ENCODE measurements around the gene WNK4.

Gene WNK4

DNA sequence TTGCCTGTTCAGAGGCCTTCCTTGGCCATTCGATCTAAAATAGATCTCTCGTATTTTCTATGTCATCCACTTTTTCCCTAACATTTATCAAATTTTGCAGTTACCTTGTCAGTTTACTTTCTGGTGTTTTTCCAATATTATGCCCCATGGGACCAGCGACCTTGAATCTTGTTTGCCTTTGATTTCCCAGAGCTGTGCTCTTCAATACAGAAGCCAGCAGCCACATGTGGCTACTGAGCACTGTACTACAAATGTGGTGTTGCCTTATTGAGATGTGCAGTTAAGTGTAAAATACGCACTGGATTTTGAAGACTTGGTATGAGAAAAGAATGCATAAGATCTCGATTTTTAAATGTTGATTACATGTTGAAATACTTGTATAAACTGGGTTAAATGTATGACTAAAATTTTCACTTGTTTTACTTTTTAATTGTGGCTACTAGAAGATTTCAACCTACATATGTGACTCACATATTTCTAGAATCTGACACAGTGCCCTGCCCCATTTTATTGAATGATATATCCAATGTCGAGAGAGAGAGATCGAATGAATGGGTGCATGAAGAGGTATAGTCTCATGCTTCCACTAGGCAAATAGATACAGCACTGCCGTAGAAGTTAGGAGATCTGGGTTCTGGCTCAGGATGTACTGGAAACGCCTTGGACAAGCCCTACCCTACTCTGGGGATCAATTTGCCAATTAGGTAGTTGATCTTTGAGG lies 52.0 kb downstream of the WNK4 start:
- H3K9me3 Mint-ChIP-seq, result no peaks in the 10 kb centered on the region
- peak overlapping the region; percentile 97 for H3K27ac Mint-ChIP-seq

DNA sequence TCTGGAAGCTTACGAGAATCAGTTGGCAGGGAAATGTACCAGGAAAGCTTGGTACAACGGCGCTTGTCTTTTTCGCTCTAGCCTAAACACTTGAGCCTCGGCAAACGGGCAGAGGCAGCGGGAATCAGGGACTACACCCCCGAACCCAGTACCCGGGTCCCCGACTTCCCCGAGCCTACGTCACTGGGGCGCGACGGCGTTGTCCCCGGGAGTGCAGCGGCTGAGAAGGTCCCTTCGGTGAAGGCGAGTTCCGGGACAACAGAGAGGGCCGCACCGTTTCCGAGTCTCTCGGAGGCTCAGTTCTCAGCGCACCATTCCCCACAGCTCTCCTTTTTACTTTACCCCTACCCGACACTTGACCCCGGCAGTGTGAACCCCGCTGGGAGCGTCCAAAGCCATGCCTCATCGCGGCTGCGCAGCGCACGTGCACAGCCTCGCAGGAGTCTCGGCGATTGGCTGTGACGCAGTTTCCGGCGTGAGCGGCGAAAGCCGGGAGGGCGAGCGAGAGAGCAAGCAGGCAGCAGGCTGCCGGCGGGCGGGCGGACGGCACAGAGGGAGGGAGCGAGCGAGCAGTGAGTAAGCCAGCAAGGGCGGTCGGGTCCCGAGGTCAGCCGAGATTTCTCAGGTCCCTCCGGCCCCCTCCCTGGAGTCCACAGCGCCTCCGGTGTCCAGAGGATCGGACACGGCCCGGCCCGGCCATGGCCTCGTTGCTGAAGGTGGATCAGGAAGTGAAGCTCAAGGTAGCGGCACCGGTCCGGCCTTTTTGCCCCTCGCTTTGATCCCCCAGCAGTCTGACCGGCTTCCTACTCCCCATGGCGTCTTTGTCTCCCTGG lies 52.7 kb downstream of the WNK4 start, which contains the start of gene PSME3:
Gene PSME3 (plus strand): TSS at position 464 of the 833 bp plus-strand sequence. CDS start 235 bp downstream, at position 699.
- peak within 1 kb of the TSS; percentile 97 for H3K27ac Mint-ChIP-seq
- H3K4me1 Mint-ChIP-seq (ENCODE audit: low read depth), result peaks cover 20% of the 10 kb centered on the region
- peaks cover 9% of the 10 kb centered on the region for H3K27me3 Mint-ChIP-seq (ENCODE audit: low read depth)
- peak within 1 kb of the TSS; percentile 93 for H3K4me3 Mint-ChIP-seq
- peaks cover 21% of the 10 kb centered on the region for H3K36me3 Mint-ChIP-seq (ENCODE audit: low read depth)
- H3K9me3 Mint-ChIP-seq, result no peaks in the 10 kb centered on the region

More for the DNA sequence above, 52.0 kb downstream of the WNK4 start:
- Mint-ChIP-seq H3K4me1 (ENCODE audit: low read depth) (peaks cover 21% of the 10 kb centered on the region), H3K36me3 (ENCODE audit: low read depth) (peaks cover 14% of the 10 kb centered on the region), H3K4me3 (peak overlapping the region; percentile 93), H3K27me3 (ENCODE audit: low read depth) (peaks cover 17% of the 10 kb centered on the region)

DNA sequence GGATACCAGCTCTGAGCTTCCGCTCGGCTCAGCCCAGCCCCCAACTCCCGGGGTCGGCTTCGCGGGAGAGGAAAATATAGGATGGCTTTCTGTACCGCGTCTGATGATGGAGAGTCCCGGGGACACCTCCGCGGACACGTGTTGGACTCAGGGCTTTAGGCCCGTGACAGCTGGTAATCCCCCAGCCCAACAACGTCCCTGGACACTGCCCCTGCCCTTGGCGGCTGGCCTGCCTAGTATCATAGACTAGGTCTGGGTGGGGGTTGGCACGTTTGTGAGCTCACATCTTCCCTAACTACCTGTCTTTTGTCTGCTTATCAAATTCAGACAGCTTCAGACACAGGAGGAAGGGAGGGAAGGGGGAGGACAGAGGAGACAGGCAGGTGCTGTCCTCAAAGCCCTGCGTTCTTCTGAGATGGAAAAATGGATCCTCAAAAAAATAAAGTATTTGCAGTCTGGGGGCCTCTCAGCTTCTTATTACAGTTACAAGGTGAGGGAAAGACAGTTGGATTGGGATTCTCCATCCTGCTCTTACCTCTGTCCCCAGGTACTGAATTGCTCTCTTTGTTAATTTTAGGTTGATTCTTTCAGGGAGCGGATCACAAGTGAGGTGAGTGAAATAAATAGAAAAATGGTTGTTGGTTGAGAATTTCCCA lies 53.5 kb downstream of the WNK4 start:
- peaks cover 5% of the 10 kb centered on the region for H3K27me3 Mint-ChIP-seq (ENCODE audit: low read depth)
- peak overlapping the region; percentile 97 for H3K27ac Mint-ChIP-seq
- H3K36me3 Mint-ChIP-seq (ENCODE audit: low read depth), result peaks cover 26% of the 10 kb centered on the region
- H3K4me1 Mint-ChIP-seq (ENCODE audit: low read depth), result peaks cover 19% of the 10 kb centered on the region
- peak overlapping the region; percentile 93 for H3K4me3 Mint-ChIP-seq
- H3K9me3 Mint-ChIP-seq, result no peaks in the 10 kb centered on the region

DNA sequence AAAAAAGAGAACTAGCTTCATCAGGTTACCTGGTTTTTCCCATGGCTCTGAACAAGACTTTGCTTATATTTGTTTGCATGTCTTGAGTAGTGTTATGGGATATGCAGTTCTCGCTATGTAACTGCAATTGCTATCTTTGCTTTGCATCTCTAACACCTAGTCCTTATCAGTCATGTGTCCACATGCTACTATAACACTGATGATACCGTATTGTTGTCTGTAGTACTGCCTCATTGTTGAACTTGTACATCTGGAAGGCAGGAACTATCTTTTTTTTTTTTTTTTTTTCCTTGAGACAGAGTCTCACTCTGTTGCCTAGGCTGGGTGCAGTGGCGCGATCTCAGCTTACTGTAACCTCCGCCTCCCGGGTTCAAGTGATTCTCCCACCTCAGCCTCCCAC lies 55.3 kb downstream of the WNK4 start:
- Mint-ChIP-seq H3K27ac (no peak overlapping the region), H3K4me3 (no peak overlapping the region), H3K36me3 (ENCODE audit: low read depth) (peaks cover 33% of the 10 kb centered on the region), H3K4me1 (ENCODE audit: low read depth) (peaks cover 19% of the 10 kb centered on the region), H3K9me3 (no peaks in the 10 kb centered on the region), H3K27me3 (ENCODE audit: low read depth) (no peaks in the 10 kb centered on the region)

DNA sequence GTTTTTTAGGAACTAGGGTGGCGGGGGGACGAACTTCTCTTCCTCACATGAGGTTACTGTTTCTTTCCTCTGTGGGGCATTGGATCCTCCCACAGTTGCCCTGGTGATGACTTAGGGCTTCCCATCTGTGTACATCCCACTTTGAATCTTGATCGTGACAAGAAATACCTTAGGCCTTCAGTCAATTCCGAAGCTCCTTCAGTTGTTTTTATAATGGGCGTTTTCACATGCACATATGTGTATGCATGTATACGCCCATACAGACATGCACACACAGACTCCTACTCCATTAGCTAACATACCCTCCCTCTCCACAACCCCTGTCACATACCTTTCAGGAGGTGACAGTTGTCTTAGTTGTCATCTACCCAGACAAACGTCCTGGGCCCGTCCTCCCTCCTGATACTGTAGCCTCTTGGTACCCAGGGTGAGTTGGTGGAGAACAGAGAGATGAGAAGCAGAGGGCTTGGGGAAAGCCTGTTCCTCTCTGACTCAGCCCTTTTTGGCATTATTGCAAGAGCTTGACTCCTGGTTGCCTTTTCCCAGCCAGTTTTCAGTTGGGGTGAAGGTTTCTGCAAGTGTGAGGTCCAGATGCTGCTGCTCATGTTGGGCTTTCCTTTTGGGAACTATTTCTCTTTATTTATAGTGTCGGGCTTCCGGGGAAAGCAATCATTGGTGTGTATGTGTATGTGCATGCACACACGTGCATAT lies 61.7 kb downstream of the WNK4 start:
- peaks cover 56% of the 10 kb centered on the region for H3K36me3 Mint-ChIP-seq (ENCODE audit: low read depth)
- no peaks in the 10 kb centered on the region for H3K9me3 Mint-ChIP-seq
- no peak overlapping the region for H3K27ac Mint-ChIP-seq
- no peaks in the 10 kb centered on the region for H3K27me3 Mint-ChIP-seq (ENCODE audit: low read depth)
- no peak overlapping the region for H3K4me3 Mint-ChIP-seq
- peaks cover 8% of the 10 kb centered on the region for H3K4me1 Mint-ChIP-seq (ENCODE audit: low read depth)

DNA sequence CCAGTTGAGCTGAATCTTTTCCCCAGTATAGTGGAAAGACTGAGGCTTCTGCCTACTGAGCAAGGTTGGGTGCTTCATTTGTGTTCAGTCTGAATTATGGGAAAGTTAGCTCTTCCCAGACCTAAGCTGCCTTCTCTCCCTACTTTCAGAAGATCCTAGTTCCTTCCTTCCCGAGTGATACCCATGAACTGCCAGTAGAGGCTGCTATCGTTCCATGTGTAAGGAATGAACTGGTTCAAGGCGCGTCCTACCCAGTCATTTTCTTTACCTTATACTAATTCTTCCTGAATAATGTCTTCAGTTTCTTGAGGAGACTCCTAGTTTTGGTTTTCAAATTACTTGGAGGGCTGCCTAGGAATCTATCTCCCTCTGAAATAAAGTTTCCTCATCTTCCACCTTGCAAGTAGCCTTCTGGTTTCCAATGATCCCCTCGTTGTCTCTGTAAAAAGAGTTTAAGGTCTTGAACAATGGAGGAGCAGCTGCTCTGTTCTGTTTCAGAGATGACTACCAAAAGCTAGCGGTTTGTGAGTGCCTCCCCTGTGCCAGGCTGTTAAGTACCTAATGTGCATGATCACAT lies 63.0 kb downstream of the WNK4 start:
- Mint-ChIP-seq H3K27ac (no peak overlapping the region), H3K36me3 (ENCODE audit: low read depth) (peaks cover 47% of the 10 kb centered on the region), H3K4me3 (no peak overlapping the region), H3K4me1 (ENCODE audit: low read depth) (peaks cover 8% of the 10 kb centered on the region), H3K27me3 (ENCODE audit: low read depth) (no peaks in the 10 kb centered on the region), H3K9me3 (no peaks in the 10 kb centered on the region)

DNA sequence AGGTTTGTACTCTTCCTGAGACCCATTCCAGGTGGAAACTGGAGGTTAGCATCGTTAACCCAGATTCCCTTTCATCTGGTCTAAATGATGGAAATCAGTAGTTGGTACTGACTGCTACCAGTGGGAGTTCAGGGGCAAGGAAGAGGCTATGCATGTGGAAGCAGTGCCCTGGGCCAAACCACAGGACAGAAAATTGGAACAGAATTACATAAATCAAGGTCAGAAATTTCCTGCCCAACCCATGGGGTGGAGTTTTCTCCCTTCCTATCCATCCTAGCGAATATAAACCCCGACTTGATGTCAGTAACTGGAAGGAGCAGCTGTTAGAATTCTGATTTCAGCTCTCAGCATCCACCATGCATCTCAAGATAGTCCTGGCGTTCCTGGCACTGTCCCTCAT lies 63.9 kb downstream of the WNK4 start, which contains the start of gene AOC2:
Gene AOC2 (plus strand): TSS at position 310 of the 400 bp plus-strand sequence. CDS start 47 bp downstream, at position 357.
- no peaks in the 10 kb centered on the region for H3K9me3 Mint-ChIP-seq
- no peak within 1 kb of the TSS for H3K27ac Mint-ChIP-seq
- peaks cover 39% of the 10 kb centered on the region for H3K36me3 Mint-ChIP-seq (ENCODE audit: low read depth)
- H3K4me1 Mint-ChIP-seq (ENCODE audit: low read depth), result peaks cover 8% of the 10 kb centered on the region
- no peaks in the 10 kb centered on the region for H3K27me3 Mint-ChIP-seq (ENCODE audit: low read depth)
- H3K4me3 Mint-ChIP-seq, result no peak within 1 kb of the TSS

DNA sequence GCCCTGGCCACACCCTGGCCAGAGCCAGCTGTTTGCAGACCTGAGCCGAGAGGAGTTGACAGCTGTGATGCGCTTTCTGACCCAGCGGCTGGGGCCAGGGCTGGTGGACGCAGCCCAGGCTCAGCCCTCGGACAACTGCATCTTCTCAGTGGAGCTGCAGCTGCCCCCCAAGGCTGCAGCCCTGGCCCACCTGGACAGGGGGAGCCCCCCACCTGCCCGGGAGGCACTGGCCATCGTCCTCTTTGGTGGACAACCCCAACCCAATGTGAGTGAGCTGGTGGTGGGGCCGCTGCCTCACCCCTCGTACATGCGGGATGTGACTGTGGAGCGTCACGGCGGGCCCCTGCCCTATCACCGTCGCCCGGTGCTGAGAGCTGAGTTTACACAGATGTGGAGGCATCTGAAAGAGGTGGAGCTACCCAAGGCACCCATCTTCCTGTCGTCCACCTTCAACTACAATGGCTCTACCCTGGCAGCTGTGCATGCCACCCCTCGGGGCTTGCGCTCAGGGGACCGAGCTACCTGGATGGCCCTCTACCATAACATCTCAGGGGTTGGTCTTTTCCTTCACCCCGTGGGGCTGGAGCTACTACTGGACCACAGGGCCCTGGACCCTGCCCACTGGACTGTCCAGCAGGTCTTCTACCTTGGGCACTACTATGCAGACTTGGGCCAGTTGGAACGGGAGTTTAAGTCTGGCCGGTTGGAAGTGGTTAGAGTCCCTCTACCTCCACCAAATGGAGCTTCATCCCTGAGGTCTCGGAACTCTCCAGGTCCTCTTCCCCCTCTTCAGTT lies 64.5 kb downstream of the WNK4 start:
- Mint-ChIP-seq H3K9me3 (no peaks in the 10 kb centered on the region), H3K27ac (no peak overlapping the region), H3K4me3 (no peak overlapping the region), H3K4me1 (ENCODE audit: low read depth) (peaks cover 8% of the 10 kb centered on the region), H3K27me3 (ENCODE audit: low read depth) (no peaks in the 10 kb centered on the region), H3K36me3 (ENCODE audit: low read depth) (peaks cover 36% of the 10 kb centered on the region)

DNA sequence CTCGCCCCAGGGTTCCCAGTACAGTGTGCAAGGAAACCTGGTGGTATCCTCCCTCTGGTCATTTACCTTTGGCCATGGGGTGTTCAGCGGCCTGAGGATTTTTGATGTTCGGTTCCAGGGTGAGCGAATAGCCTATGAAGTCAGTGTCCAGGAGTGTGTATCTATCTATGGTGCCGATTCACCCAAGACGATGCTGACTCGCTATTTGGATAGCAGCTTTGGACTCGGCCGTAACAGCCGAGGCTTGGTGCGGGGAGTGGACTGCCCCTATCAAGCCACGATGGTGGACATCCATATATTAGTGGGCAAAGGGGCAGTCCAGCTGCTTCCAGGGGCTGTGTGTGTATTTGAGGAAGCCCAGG lies 65.1 kb downstream of the WNK4 start:
- H3K36me3 Mint-ChIP-seq (ENCODE audit: low read depth), result peaks cover 36% of the 10 kb centered on the region
- peaks cover 8% of the 10 kb centered on the region for H3K4me1 Mint-ChIP-seq (ENCODE audit: low read depth)
- no peaks in the 10 kb centered on the region for H3K27me3 Mint-ChIP-seq (ENCODE audit: low read depth)
- H3K9me3 Mint-ChIP-seq, result no peaks in the 10 kb centered on the region
- no peak overlapping the region for H3K4me3 Mint-ChIP-seq
- no peak overlapping the region for H3K27ac Mint-ChIP-seq

DNA sequence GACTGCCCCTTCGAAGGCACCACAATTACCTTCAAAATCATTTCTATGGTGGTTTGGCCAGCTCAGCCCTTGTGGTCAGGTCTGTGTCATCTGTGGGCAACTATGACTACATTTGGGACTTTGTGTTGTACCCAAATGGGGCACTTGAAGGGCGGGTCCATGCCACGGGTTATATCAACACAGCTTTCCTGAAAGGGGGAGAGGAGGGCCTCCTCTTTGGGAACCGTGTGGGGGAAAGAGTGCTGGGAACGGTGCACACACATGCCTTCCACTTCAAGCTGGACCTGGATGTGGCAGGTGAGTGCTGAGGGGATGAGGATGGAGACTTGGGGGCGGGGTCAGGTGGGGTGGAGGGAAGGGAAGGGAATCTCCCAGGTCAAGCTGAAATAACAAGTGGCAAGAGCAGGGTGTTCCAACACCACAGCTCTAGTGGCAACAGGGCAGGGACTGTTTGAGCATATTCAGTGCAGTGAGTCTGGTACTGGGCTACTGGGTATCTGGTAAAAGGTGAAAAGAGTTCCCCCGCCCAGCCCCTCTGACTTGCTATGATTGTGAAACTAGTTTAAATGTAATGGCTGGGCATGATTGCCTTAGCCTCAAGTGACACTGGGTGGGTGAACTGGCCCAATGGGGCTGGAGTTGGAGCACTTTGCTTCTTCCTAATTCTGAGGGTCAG lies 65.6 kb downstream of the WNK4 start:
- H3K4me1 Mint-ChIP-seq (ENCODE audit: low read depth), result peaks cover 8% of the 10 kb centered on the region
- H3K4me3 Mint-ChIP-seq, result no peak overlapping the region
- peaks cover 36% of the 10 kb centered on the region for H3K36me3 Mint-ChIP-seq (ENCODE audit: low read depth)
- H3K27me3 Mint-ChIP-seq (ENCODE audit: low read depth), result no peaks in the 10 kb centered on the region
- no peaks in the 10 kb centered on the region for H3K9me3 Mint-ChIP-seq
- H3K27ac Mint-ChIP-seq, result peak overlapping the region; percentile 19

All from T-helper 1 cell treated with Interleukin-12 subunit alpha and Interleukin-12 subunit beta and Interleukin-4 antibody, amounts not matched to agents 30 μg/mL and 1 μg/mL, for 36 hours (primary cell).